H1 (cell line): Measurements from ENCODE around the gene SMC6.

Source experiments
- BACH1 ChIP-seq: IDR thresholded peaks from 2 replicates; pipeline ENCODE4 v1.6.1; 2012; ENCODE audit warnings: low read length, improper control_type of control experiment
- EZH2 ChIP-seq: fragments of 200-600 bp; sonication (generic); IDR thresholded peaks from 2 replicates; pipeline ENCODE4 v1.7.1; 2012; ENCODE audit warnings: low read depth, mild to moderate bottlenecking, moderate library complexity, low read length, inconsistent platforms; ENCODE audit not compliant: severe bottlenecking
- SIRT6 ChIP-seq: IDR thresholded peaks from one replicate; pipeline ENCODE4 v1.7.1; 2012; ENCODE audit warnings: low read length, inconsistent platforms
- SP1 ChIP-seq: IDR thresholded peaks from 2 replicates; pipeline ENCODE4 v1.6.1; 2011; ENCODE audit warnings: low read depth, low read length
- TAF1 ChIP-seq: IDR thresholded peaks from 2 replicates; pipeline ENCODE4 v1.6.1; 2011; ENCODE audit warnings: mild to moderate bottlenecking, low read depth, low read length
- ZNF274 ChIP-seq: IDR thresholded peaks from 2 replicates; pipeline ENCODE4 v1.7.0; 2012; ENCODE audit warnings: low read length, borderline replicate concordance; ENCODE audit errors: extremely low read depth
- TF ChIP-seq, protein P1 (sequence below), 3 experiments: IDR thresholded peaks; 1 replicate in 2 of 3; 2 replicates in 1 of 3; pipeline versions ENCODE4 v1.5.1 to v1.6.1; 2011; ENCODE audit warnings: low read length in 3 of 3, mild to moderate bottlenecking in 3 of 3, inconsistent platforms in 2 of 3, low read depth in 1 of 3, moderate library complexity in 1 of 3; ENCODE audit not compliant: insufficient read depth in 1 of 3; ENCODE audit errors: control extremely low read depth in 1 of 3
- TF ChIP-seq, protein P2 (sequence below): IDR thresholded peaks from 2 replicates; pipeline ENCODE4 v1.6.1; 2012; ENCODE audit warnings: inconsistent platforms

DNA sequence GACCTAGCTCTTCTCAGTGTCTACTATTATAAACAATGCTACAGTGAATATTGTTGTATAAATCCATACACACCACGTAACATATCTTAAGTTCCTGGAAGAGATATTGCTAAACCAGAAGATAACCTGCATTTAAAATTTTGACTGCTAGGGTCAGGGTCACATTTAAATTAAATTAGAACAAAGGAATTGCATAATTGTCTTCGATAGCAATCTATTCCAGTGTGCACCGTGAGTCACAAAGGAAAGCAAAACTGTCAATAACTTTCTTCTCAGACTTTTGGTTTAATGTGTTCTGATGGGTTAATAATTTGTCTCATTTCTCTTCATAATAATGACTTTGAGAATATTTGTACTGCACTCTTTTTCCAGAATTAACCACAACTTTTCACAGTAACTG lies 4.5 kb upstream of the SMC6 start:
- TF ChIP-seq, protein P1, sequence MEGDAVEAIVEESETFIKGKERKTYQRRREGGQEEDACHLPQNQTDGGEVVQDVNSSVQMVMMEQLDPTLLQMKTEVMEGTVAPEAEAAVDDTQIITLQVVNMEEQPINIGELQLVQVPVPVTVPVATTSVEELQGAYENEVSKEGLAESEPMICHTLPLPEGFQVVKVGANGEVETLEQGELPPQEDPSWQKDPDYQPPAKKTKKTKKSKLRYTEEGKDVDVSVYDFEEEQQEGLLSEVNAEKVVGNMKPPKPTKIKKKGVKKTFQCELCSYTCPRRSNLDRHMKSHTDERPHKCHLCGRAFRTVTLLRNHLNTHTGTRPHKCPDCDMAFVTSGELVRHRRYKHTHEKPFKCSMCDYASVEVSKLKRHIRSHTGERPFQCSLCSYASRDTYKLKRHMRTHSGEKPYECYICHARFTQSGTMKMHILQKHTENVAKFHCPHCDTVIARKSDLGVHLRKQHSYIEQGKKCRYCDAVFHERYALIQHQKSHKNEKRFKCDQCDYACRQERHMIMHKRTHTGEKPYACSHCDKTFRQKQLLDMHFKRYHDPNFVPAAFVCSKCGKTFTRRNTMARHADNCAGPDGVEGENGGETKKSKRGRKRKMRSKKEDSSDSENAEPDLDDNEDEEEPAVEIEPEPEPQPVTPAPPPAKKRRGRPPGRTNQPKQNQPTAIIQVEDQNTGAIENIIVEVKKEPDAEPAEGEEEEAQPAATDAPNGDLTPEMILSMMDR (IDR thresholded peaks at IDR 0.05; ENCODE audit: control extremely low read depth in 1 of 3, insufficient read depth in 1 of 3, low read depth in 1 of 3, low read length in 3 of 3): no peak
- TF ChIP-seq SIRT6 (no peak), BACH1 (no peak), TAF1 (no peak), SP1 (no peak), ZNF274 (no peak), EZH2 (no peak)
- TF ChIP-seq, protein P2, sequence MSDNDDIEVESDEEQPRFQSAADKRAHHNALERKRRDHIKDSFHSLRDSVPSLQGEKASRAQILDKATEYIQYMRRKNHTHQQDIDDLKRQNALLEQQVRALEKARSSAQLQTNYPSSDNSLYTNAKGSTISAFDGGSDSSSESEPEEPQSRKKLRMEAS: no peak
